DOHH2 (cell line): ENCODE data around the gene SPOCK1.

Experiments used
- EZH2phosphoT487 ChIP-seq: fragments of 200-600 bp; sonication (generic); IDR thresholded peaks from 2 replicates; pipeline ENCODE4 v1.6.1; 2017; ENCODE audit warnings: borderline replicate concordance, mild to moderate bottlenecking, antibody characterized with exemption, low read length, moderate library complexity, mixed read lengths
- TF ChIP-seq, protein P1 (sequence below): fragments of 200-600 bp; sonication (generic); IDR thresholded peaks from one replicate; pipeline ENCODE4 v1.5.1; 2014; ENCODE audit warnings: antibody characterized with exemption, mild to moderate bottlenecking, low read depth, low read length; ENCODE audit not compliant: poor library complexity, severe bottlenecking

GRCh38 chr5:137300411-137301240 is 198.5 kb downstream of the SPOCK1 start:
- no peak for TF ChIP-seq EZH2phosphoT487
- TF ChIP-seq, protein P1, sequence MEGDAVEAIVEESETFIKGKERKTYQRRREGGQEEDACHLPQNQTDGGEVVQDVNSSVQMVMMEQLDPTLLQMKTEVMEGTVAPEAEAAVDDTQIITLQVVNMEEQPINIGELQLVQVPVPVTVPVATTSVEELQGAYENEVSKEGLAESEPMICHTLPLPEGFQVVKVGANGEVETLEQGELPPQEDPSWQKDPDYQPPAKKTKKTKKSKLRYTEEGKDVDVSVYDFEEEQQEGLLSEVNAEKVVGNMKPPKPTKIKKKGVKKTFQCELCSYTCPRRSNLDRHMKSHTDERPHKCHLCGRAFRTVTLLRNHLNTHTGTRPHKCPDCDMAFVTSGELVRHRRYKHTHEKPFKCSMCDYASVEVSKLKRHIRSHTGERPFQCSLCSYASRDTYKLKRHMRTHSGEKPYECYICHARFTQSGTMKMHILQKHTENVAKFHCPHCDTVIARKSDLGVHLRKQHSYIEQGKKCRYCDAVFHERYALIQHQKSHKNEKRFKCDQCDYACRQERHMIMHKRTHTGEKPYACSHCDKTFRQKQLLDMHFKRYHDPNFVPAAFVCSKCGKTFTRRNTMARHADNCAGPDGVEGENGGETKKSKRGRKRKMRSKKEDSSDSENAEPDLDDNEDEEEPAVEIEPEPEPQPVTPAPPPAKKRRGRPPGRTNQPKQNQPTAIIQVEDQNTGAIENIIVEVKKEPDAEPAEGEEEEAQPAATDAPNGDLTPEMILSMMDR = no peak
